ENCODE results near the gene SIN3A. TPM values are rescaled to one million over a fixed set of nuclear protein-coding genes. Genes with fewer than 3 reads are reported as not detected.

The SIN3A gene
- total and polyA plus RNA-seq, 9 of the 15 experiments (the other 6 are each of a cell fraction or from before 2014, with no cell fraction given): 11.1 to 70.3 (median 25.3) TPM

DNA sequence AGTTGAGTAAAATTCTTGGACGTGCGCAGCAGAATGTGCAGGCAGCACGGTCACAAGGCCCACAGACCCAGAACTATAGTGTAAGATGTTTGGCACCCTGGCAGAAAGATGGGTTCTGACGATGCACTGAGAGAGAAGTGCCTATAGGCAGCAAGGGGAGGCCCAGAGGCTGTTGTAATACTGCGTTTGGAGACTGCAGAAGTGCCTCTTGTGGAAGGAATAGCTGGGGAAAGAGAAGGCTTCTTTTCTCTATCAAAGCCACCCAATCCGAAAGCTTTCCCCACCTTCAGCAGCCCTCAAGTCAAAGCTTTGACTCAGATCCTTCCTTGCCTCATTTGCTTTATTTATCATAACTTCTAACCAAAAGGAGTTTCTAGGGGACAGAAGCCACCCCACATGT lies 5.2 kb upstream of the SIN3A start (continued):
- TF ChIP-seq, protein P1, sequence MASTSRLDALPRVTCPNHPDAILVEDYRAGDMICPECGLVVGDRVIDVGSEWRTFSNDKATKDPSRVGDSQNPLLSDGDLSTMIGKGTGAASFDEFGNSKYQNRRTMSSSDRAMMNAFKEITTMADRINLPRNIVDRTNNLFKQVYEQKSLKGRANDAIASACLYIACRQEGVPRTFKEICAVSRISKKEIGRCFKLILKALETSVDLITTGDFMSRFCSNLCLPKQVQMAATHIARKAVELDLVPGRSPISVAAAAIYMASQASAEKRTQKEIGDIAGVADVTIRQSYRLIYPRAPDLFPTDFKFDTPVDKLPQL (IDR thresholded peaks at IDR 0.05; ENCODE audit: extremely low read depth, insufficient read length): no peak
- TF ChIP-seq KHSRP (IDR thresholded peaks at IDR 0.05) (no peak), TSC22D4 (tag; IDR thresholded peaks at IDR 0.05) (no peak), CREBBP (IDR thresholded peaks at IDR 0.05; ENCODE audit: low read depth, low read length) (no peak), ZNF436 (CRISPR knock-in tag; IDR thresholded peaks at IDR 0.05) (no peak)
- TF ChIP-seq, protein P2, sequence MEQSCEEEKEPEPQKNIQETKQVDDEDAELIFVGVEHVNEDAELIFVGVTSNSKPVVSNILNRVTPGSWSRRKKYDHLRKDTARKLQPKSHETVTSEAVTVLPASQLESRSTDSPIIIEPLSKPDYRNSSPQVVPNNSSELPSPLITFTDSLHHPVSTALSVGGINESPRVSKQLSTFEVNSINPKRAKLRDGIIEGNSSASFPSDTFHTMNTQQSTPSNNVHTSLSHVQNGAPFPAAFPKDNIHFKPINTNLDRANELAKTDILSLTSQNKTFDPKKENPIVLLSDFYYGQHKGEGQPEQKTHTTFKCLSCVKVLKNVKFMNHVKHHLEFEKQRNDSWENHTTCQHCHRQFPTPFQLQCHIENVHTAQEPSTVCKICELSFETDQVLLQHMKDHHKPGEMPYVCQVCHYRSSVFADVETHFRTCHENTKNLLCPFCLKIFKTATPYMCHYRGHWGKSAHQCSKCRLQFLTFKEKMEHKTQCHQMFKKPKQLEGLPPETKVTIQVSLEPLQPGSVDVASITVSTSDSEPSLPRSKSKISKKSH (CRISPR knock-in tag; IDR thresholded peaks at IDR 0.05): no peak
- TF ChIP-seq, protein P3, sequence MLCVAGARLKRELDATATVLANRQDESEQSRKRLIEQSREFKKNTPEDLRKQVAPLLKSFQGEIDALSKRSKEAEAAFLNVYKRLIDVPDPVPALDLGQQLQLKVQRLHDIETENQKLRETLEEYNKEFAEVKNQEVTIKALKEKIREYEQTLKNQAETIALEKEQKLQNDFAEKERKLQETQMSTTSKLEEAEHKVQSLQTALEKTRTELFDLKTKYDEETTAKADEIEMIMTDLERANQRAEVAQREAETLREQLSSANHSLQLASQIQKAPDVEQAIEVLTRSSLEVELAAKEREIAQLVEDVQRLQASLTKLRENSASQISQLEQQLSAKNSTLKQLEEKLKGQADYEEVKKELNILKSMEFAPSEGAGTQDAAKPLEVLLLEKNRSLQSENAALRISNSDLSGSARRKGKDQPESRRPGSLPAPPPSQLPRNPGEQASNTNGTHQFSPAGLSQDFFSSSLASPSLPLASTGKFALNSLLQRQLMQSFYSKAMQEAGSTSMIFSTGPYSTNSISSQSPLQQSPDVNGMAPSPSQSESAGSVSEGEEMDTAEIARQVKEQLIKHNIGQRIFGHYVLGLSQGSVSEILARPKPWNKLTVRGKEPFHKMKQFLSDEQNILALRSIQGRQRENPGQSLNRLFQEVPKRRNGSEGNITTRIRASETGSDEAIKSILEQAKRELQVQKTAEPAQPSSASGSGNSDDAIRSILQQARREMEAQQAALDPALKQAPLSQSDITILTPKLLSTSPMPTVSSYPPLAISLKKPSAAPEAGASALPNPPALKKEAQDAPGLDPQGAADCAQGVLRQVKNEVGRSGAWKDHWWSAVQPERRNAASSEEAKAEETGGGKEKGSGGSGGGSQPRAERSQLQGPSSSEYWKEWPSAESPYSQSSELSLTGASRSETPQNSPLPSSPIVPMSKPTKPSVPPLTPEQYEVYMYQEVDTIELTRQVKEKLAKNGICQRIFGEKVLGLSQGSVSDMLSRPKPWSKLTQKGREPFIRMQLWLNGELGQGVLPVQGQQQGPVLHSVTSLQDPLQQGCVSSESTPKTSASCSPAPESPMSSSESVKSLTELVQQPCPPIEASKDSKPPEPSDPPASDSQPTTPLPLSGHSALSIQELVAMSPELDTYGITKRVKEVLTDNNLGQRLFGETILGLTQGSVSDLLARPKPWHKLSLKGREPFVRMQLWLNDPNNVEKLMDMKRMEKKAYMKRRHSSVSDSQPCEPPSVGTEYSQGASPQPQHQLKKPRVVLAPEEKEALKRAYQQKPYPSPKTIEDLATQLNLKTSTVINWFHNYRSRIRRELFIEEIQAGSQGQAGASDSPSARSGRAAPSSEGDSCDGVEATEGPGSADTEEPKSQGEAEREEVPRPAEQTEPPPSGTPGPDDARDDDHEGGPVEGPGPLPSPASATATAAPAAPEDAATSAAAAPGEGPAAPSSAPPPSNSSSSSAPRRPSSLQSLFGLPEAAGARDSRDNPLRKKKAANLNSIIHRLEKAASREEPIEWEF (CRISPR knock-in tag; IDR thresholded peaks at IDR 0.05): no peak

All from K562 (cell line).